ENCODE measurements around the gene DBH.

Gene DBH

DNA sequence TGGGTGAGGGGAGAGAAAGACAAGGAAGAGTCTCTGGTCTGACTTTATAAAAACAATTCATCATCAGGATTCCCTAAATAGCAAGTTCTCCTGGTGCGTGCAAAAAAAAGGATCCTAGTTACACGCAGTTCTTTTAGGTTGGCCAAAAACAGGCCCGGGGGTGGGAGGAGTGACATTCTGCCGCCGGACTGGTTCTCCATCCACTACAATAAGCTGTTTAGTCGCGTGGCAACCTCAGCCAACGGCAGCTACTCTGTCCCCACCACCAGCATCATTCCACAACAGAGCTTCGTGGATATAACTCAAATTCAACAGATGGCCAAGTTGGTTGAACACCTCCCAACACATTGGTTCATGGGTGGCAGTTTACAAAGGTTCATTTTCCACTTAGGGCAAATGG is 24.1 kb upstream of the DBH start:
- DNase-seq (ENCODE audit: low read depth), result no peak

DNA sequence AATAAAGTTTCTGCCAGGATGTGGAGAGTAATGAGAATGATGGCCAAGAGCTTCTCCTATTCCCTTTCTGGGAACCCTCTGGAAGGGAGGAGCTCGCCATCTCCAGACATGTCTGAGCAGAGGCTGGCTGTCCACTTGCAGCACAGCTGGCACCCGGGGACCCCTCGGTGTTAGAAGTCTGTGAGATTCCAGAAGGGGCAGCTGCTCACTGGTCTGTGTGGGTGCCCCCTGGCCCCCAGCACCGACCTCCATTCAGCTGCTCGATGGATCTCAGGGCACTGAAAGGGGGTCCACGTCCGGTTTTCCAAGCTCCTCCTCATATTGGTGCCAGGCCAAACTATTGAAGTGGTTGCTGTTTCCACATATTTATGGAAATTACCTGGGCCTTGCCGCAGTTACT is 23.3 kb upstream of the DBH start:
- TF ChIP-seq CTCF (conservative IDR thresholded peaks at IDR 0.05; ENCODE audit: control insufficient read depth, insufficient read depth, low read depth, low read length), result no peak
- no peak overlapping the region for H3K4me3 ChIP-seq (ENCODE audit: control insufficient read depth, low read depth, low read length)
- DNase-seq (ENCODE audit: low read depth), result no peak

More for the DNA sequence above, 24.1 kb upstream of the DBH start:
- H3K4me3 ChIP-seq (ENCODE audit: control insufficient read depth, low read depth, low read length), result no peak overlapping the region
- TF ChIP-seq CTCF (conservative IDR thresholded peaks at IDR 0.05; ENCODE audit: control insufficient read depth, insufficient read depth, low read depth, low read length), result no peak

DNA sequence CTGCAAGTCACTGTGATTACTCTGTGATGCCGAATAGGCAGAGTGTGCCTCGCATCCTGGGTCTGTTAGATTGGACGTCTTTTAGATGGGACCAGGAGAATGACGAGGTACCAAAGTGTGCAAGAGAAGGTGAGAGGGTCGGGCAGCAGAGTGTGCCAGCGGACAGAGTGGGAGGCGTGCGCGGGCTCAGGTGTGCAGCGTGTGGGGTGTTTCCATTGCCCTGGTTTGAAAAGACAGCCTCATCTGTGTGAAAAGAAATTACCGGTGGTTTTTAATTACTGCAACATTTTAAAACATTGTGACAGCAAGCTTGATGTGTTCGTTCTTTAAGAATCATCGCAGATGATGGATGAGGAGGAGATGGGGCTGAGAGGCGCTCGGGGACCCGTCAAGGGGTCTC is 22.7 kb upstream of the DBH start:
- DNase-seq (ENCODE audit: low read depth), result no peak
- H3K4me3 ChIP-seq (ENCODE audit: control insufficient read depth, low read depth, low read length), result no peak overlapping the region
- TF ChIP-seq CTCF (conservative IDR thresholded peaks at IDR 0.05; ENCODE audit: control insufficient read depth, insufficient read depth, low read depth, low read length), result no peak

DNA sequence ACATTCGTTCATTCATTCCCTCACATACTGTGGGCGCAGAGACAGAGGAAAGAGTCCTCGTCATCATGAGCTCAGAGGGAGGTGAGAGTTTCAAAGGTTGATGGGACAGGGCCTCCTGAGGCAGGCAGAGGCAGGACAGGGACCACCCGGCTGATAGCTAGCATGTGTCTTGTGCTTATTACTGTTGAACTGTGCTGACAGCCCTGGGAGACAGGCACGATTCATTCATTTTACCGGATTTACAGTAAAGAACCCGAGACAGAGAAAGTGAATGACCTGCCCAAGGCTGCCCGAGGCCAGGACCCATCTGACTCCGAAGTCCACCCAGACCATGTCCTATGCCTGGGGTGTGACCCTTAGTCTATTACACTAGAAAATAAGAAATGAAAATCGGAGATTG is 22.1 kb upstream of the DBH start:
- TF ChIP-seq CTCF (conservative IDR thresholded peaks at IDR 0.05; ENCODE audit: control insufficient read depth, insufficient read depth, low read depth, low read length), result no peak
- DNase-seq (ENCODE audit: low read depth), result no peak
- H3K4me3 ChIP-seq (ENCODE audit: control insufficient read depth, low read depth, low read length), result no peak overlapping the region

- no peak overlapping the region for H3K4me3 ChIP-seq (ENCODE audit: control insufficient read depth, low read depth, low read length)
- no peak for DNase-seq (ENCODE audit: low read depth)
- no peak for TF ChIP-seq CTCF (conservative IDR thresholded peaks at IDR 0.05; ENCODE audit: control insufficient read depth, insufficient read depth, low read depth, low read length)
These were observed 21.5 kb upstream of the DBH start for GRCh38 chr9:133614678-133615077.

DNA sequence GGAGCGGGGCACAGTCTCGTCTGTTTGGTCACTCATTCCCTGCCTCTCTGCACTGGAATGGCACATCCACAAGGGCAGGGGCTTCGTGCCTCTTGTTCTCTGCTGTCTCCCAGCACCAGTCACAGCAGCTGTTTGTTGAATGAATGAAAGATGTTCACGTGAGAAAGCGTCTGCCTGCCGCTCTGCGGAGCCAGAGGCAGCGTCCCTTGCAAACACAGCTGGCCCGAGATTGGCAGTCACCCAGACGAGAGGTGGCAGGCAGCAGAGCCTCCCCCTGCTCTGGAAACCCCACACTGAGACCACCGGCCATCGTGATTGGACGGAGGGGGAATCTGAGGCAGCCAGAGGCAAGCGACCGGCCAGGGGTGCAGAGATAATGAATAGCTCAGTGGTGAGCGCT is 21.0 kb upstream of the DBH start:
- DNase-seq (ENCODE audit: low read depth), result no peak
- no peak overlapping the region for H3K4me3 ChIP-seq (ENCODE audit: control insufficient read depth, low read depth, low read length)
- no peak for TF ChIP-seq CTCF (conservative IDR thresholded peaks at IDR 0.05; ENCODE audit: control insufficient read depth, insufficient read depth, low read depth, low read length)

- H3K4me3 ChIP-seq (ENCODE audit: control insufficient read depth, low read depth, low read length), result no peak overlapping the region
- TF ChIP-seq CTCF (conservative IDR thresholded peaks at IDR 0.05; ENCODE audit: control insufficient read depth, insufficient read depth, low read depth, low read length), result no peak
- DNase-seq (ENCODE audit: low read depth), result no peak
These were observed 20.5 kb upstream of the DBH start for GRCh38 chr9:133615606-133616188.
